ENCODE measurements around the gene RNF126. TPM values are rescaled to one million over a fixed set of nuclear protein-coding genes. Genes with fewer than 3 reads are reported as not detected.
A peak's percentile ranks its signal among the peaks of the same experiment; 100 is the strongest.

Gene RNF126
- total RNA-seq, 2 experiments from 2014 or later = 79.0 to 84.8 TPM

GRCh38 chr19:695352-695949 is 32.4 kb upstream of the RNF126 start, which contains the start of gene PRSS57:
Gene PRSS57, minus strand, starts transcription at chr19:695452. Its CDS starts 22 bp downstream, at chr19:695430.
- no peak within 1 kb of the TSS for H3K27ac Mint-ChIP-seq
- H3K9me3 Mint-ChIP-seq = no peaks in the 10 kb centered on the region
- H3K4me3 Mint-ChIP-seq = no peak within 1 kb of the TSS
- POLR2A ChIA-PET = no interaction called here
- no peaks in the 10 kb centered on the region for H3K36me3 Mint-ChIP-seq
- H3K4me1 Mint-ChIP-seq = no peaks in the 10 kb centered on the region
- H3K27me3 Mint-ChIP-seq = peaks cover 20% of the 10 kb centered on the region
- DNase-seq (no peak), ATAC-seq (ENCODE audit: low read depth) (no peak)

GRCh38 chr19:694481-695351 is 31.7 kb upstream of the RNF126 start:
- no peak overlapping the region for H3K27ac Mint-ChIP-seq
- ATAC-seq (ENCODE audit: low read depth) (no peak), DNase-seq (no peak)
- POLR2A ChIA-PET = no interaction called here
- H3K9me3 Mint-ChIP-seq = no peaks in the 10 kb centered on the region
- H3K36me3 Mint-ChIP-seq = no peaks in the 10 kb centered on the region
- H3K4me1 Mint-ChIP-seq = no peaks in the 10 kb centered on the region
- peaks cover 20% of the 10 kb centered on the region for H3K27me3 Mint-ChIP-seq
- no peak overlapping the region for H3K4me3 Mint-ChIP-seq

DNA sequence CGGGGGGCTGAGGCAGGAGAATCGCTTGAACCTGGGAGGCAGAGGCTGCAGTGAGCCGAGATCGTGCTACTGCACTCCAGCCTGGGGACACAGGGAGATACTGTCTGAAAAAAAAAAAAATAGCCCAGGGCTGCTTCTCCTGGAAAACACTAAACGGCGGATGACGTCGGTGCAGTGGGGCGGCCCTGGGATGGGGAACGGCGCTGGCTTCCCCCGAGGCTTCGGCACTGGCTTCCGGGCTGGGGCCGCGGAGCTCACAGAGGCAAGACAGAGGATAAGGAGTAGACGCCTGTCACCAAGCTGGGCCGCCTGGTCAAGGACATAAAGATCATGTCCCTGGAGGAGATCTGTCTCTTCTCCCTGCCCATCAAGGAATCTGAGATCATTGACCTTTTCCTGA is 27.2 kb upstream of the RNF126 start:
- POLR2A ChIA-PET = no interaction called here
- Mint-ChIP-seq H3K4me1 (no peaks in the 10 kb centered on the region), H3K27ac (no peak overlapping the region), H3K27me3 (peaks cover 8% of the 10 kb centered on the region), H3K36me3 (no peaks in the 10 kb centered on the region), H3K4me3 (no peak overlapping the region), H3K9me3 (no peaks in the 10 kb centered on the region)
- ATAC-seq (ENCODE audit: low read depth) = no peak
- no peak for DNase-seq

GRCh38 chr19:688992-689391 is 26.0 kb upstream of the RNF126 start:
- no peaks in the 10 kb centered on the region for H3K36me3 Mint-ChIP-seq
- H3K27me3 Mint-ChIP-seq = peaks cover 3% of the 10 kb centered on the region
- no peaks in the 10 kb centered on the region for H3K9me3 Mint-ChIP-seq
- POLR2A ChIA-PET = no interaction called here
- H3K4me3 Mint-ChIP-seq = no peak overlapping the region
- ATAC-seq (ENCODE audit: low read depth) (no peak), DNase-seq (no peak)
- no peaks in the 10 kb centered on the region for H3K4me1 Mint-ChIP-seq
- H3K27ac Mint-ChIP-seq = no peak overlapping the region

- no peak for DNase-seq
- Mint-ChIP-seq H3K4me1 (no peaks in the 10 kb centered on the region), H3K36me3 (no peaks in the 10 kb centered on the region), H3K9me3 (no peaks in the 10 kb centered on the region), H3K27me3 (peaks cover 3% of the 10 kb centered on the region), H3K27ac (no peak overlapping the region), H3K4me3 (no peak overlapping the region)
- POLR2A ChIA-PET = no interaction called here
- ATAC-seq (ENCODE audit: low read depth) = no peak
Observed at GRCh38 chr19:688214-688613, 25.2 kb upstream of the RNF126 start.

DNA sequence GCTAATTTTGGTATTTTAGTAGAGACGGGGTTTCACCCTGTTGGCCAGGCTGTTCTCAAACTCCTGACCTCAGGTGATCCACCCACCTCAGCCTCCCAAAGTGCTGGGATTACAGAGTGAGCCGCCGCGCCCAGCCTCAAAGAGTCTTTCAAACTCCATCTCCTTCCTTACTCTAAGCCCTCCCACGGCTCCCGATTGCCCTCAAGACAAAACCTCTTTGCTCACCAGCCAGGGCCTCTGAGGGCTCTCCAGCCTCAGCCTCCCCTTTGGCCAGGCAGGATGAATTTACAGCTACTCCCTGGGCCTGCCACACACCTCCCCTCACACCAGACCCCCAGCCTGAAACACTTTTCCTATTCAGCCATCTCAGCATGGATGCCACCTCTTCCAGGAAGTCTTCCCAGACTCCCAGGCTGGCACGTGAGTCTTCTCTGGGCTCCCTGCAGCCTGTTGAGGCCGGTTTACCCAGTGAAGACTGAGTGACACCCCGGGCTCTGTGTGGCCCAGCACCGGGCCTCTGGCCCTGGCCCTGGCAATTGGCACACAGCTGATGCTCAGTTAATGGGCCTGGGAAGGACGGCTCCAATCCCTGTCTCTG is 24.7 kb upstream of the RNF126 start:
- H3K9me3 Mint-ChIP-seq = no peaks in the 10 kb centered on the region
- DNase-seq = no peak
- H3K4me3 Mint-ChIP-seq = no peak overlapping the region
- H3K27me3 Mint-ChIP-seq = peaks cover 3% of the 10 kb centered on the region
- H3K27ac Mint-ChIP-seq = no peak overlapping the region
- H3K36me3 Mint-ChIP-seq = no peaks in the 10 kb centered on the region
- no peaks in the 10 kb centered on the region for H3K4me1 Mint-ChIP-seq
- no peak for ATAC-seq (ENCODE audit: low read depth)
- POLR2A ChIA-PET = no interaction called here

DNA sequence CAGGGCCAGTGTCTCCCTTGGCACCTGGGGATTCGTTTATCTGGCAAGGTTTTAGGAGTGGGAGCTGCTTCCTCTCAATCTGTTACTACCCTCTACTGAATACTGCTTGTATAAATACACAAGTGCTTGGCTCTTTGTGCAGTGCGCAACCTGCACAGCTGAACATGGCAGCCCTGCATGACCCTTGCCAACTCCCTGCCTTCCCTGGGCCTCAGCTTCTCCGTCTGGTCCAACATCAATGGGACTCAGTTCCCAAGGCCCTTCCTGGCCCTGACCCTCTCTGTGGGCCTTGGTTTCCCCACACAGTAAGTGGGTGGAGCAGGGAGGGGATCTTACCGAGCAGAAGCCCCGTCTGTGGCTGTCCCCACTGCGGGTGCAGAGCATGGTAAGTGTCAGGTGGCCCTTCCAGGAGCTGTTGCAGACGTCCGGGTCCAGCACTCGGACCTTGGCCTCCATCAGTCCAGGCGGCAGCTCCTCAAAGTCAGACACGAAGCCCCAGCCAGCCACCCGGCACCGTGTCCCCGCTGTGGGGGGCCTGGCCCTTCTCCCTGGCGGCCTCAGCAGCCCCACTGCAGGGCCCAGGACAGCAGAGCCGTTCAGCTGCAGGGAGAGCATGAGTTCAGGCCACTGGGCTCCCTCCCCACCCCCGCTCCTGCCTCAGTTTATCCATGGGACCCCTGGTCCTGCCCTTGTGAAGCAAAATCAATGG is 23.7 kb upstream of the RNF126 start:
- ATAC-seq (ENCODE audit: low read depth) (no peak), DNase-seq (no peak)
- no peaks in the 10 kb centered on the region for H3K36me3 Mint-ChIP-seq

GRCh38 chr19:685454-685931 is 22.5 kb upstream of the RNF126 start:
- Mint-ChIP-seq H3K4me1 (no peaks in the 10 kb centered on the region), H3K36me3 (no peaks in the 10 kb centered on the region), H3K9me3 (no peaks in the 10 kb centered on the region), H3K27me3 (peaks cover 3% of the 10 kb centered on the region), H3K4me3 (no peak overlapping the region), H3K27ac (no peak overlapping the region)
- ATAC-seq (ENCODE audit: low read depth) (no peak), DNase-seq (no peak)
- POLR2A ChIA-PET = no interaction called here

More for the DNA sequence above, 23.7 kb upstream of the RNF126 start:
- H3K9me3 Mint-ChIP-seq = no peaks in the 10 kb centered on the region
- no peaks in the 10 kb centered on the region for H3K4me1 Mint-ChIP-seq
- H3K27me3 Mint-ChIP-seq = peaks cover 3% of the 10 kb centered on the region
- H3K27ac Mint-ChIP-seq = no peak overlapping the region
- H3K4me3 Mint-ChIP-seq = no peak overlapping the region
- POLR2A ChIA-PET = no interaction called here

- Mint-ChIP-seq H3K27me3 (peaks cover 5% of the 10 kb centered on the region), H3K27ac (no peak overlapping the region), H3K4me1 (no peaks in the 10 kb centered on the region), H3K36me3 (no peaks in the 10 kb centered on the region), H3K4me3 (no peak overlapping the region), H3K9me3 (no peaks in the 10 kb centered on the region)
- ATAC-seq (ENCODE audit: low read depth) (no peak), DNase-seq (no peak)
- POLR2A ChIA-PET = no interaction called here
Observed at GRCh38 chr19:682678-683320, 19.8 kb upstream of the RNF126 start.

DNA sequence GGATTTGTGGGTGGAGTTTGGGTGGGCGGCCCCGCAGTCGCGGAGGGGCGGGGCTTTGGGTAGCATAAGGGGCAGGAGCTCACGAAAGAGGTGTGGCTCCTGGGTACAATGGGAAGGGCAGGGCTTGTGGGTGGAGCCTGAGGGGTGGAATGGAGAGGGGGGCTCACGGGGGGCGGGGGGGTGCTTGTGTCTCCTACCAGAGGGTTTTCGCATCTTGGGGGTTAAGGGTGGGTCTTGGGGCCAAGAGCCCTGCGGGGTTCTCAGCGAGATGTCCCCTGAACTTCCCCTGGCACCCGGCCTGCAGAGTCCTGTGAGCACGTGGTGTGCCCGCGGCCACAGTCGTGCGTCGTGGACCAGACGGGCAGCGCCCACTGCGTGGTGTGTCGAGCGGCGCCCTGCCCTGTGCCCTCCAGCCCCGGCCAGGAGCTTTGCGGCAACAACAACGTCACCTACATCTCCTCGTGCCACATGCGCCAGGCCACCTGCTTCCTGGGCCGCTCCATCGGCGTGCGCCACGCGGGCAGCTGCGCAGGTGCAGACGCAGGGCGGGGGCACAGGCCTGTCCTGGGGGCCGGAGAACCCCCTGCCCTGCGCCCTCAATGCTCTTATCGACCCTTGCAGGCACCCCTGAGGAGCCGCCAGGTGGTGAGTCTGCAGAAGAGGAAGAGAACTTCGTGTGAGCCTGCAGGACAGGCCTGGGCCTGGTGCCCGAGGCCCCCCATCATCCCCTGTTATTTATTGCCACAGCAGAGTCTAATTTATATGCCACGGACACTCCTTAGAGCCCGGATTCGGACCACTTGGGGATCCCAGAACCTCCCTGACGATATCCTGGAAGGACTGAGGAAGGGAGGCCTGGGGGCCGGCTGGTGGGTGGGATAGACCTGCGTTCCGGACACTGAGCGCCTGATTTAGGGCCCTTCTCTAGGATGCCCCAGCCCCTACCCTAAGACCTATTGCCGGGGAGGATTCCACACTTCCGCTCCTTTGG is 18.3 kb upstream of the RNF126 start:
- ATAC-seq (ENCODE audit: low read depth) = no peak
- peaks cover 5% of the 10 kb centered on the region for H3K27me3 Mint-ChIP-seq
- POLR2A ChIA-PET = interaction anchor here (0.5 to 2.4 kb wide), 5 partner anchors 18 to 227 kb away, joined by 3 to 21 read pairs (median 4); partner anchors contain the start of gene RNF126
- no peaks in the 10 kb centered on the region for H3K9me3 Mint-ChIP-seq
- H3K27ac Mint-ChIP-seq = peak overlapping the region; percentile 95
- peak overlapping the region; percentile 92 for H3K4me3 Mint-ChIP-seq
- no peaks in the 10 kb centered on the region for H3K36me3 Mint-ChIP-seq
- DNase-seq = peak; percentile 60
- H3K4me1 Mint-ChIP-seq = no peaks in the 10 kb centered on the region

DNA sequence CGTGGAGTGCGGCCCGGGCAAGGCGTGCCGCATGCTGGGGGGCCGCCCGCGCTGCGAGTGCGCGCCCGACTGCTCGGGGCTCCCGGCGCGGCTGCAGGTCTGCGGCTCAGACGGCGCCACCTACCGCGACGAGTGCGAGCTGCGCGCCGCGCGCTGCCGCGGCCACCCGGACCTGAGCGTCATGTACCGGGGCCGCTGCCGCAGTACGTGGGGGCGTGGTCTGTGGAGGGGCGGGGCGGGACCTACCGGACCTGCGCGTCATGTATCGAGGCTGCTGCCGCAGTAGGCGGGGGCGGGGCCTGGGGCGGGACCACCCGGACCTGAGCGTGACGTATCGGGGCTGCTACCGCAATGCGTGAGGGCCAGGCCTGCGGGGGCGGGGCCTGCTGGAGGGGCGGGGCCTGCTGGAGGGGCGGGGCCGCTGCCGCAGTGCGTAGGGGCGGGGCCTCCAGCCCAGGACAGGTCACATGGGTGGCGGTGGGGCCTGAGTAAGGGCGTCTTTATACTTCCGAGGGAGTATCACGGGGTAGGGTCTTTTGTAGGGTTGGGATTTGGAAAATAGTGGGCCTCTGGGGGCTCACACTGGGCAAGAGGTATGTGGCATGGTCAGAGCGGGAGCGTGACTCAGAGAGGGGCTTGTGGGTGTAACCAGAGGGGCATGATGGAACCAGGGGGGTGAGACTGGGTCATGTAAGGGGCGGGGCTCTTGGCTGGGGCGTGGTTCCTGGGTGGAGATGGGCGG is 17.4 kb upstream of the RNF126 start:
- DNase-seq (peak; percentile 98), ATAC-seq (ENCODE audit: low read depth) (peak; percentile 78)
- POLR2A ChIA-PET = interaction anchor here (0.9 to 2.4 kb wide), 5 partner anchors 17 to 228 kb away, joined by 3 to 21 read pairs (median 3); partner anchors contain the start of gene RNF126
- peaks cover 11% of the 10 kb centered on the region for H3K27me3 Mint-ChIP-seq
- no peaks in the 10 kb centered on the region for H3K36me3 Mint-ChIP-seq
- H3K4me3 Mint-ChIP-seq = peak overlapping the region; percentile 92
- H3K9me3 Mint-ChIP-seq = no peaks in the 10 kb centered on the region
- H3K4me1 Mint-ChIP-seq = no peaks in the 10 kb centered on the region
- peak overlapping the region; percentile 95 for H3K27ac Mint-ChIP-seq
